ENCODE data around the gene SPAG9.

Gene SPAG9

GRCh38 chr17:50986989-50987660 is 133.5 kb downstream of the SPAG9 start:
- FAIRE-seq, result no peak
- no peak for TF ChIP-seq CTCF (IDR thresholded peaks at IDR 0.05; ENCODE audit: insufficient read depth, missing control alignments)
- no peak for DNase-seq (ENCODE audit: insufficient read length, low spot score)

GRCh38 chr17:50981279-50981678 is 139.4 kb downstream of the SPAG9 start:
- FAIRE-seq, result no peak
- DNase-seq (ENCODE audit: insufficient read length, low spot score), result no peak
- TF ChIP-seq CTCF (IDR thresholded peaks at IDR 0.05; ENCODE audit: insufficient read depth, missing control alignments), result no peak

GRCh38 chr17:50979524-50979927 is 141.1 kb downstream of the SPAG9 start:
- FAIRE-seq, result no peak
- no peak for DNase-seq (ENCODE audit: insufficient read length, low spot score)
- TF ChIP-seq CTCF (IDR thresholded peaks at IDR 0.05; ENCODE audit: insufficient read depth, missing control alignments), result no peak

- TF ChIP-seq CTCF (IDR thresholded peaks at IDR 0.05; ENCODE audit: insufficient read depth, missing control alignments), result no peak
- DNase-seq (ENCODE audit: insufficient read length, low spot score) (no peak), FAIRE-seq (no peak)
These were observed 143.0 kb downstream of the SPAG9 start for GRCh38 chr17:50977487-50978159.

GRCh38 chr17:50976951-50977472 is 143.7 kb downstream of the SPAG9 start:
- DNase-seq (ENCODE audit: insufficient read length, low spot score) (no peak), FAIRE-seq (no peak)
- no peak for TF ChIP-seq CTCF (IDR thresholded peaks at IDR 0.05; ENCODE audit: insufficient read depth, missing control alignments)

- FAIRE-seq (no peak), DNase-seq (ENCODE audit: insufficient read length, low spot score) (no peak)
- no peak for TF ChIP-seq CTCF (IDR thresholded peaks at IDR 0.05; ENCODE audit: insufficient read depth, missing control alignments)
These were observed 146.8 kb downstream of the SPAG9 start for GRCh38 chr17:50973557-50974494.

All from D721Med (cell line).